HEK293 (cell line): ENCODE results near the gene GFOD1.

Experiments used
- CTCF ChIA-PET: fragments of 350-600 bp; formaldehyde crosslinking; extraction: SDS; loops from one replicate; lab custom pipeline; 2021; ENCODE audit warnings: antibody characterized with exemption; lab: Yijun Ruan, JAX
- POLR2A ChIA-PET: fragments of 300-600 bp; formaldehyde crosslinking; extraction: SDS; loops from one replicate; lab custom pipeline; 2020; ENCODE audit warnings: antibody characterized with exemption, inconsistent platforms; lab: Yijun Ruan, JAX
- H3K27ac ChIP-seq: fragments of 200-500 bp; sonication (Bioruptor generic); 2 replicates; pipeline ENCODE4 v1.5.1; 2014; ENCODE audit warnings: low read depth, low read length, control low read depth, inconsistent platforms; ENCODE audit errors: extremely low read depth
- H3K36me3 ChIP-seq, 2 experiments: fragments of 200-500 bp in 1 of 2; sonication (Bioruptor generic) in 1 of 2; 1 replicate in 1 of 2; 2 replicates in 1 of 2; pipeline ENCODE4 v1.5.1; 2014 to 2017; ENCODE audit warnings: inconsistent platforms in 2 of 2, low read length in 2 of 2; ENCODE audit not compliant: control insufficient read depth in 2 of 2, insufficient read depth in 1 of 2
- H3K4me1 ChIP-seq: fragments of 200-500 bp; sonication (Bioruptor generic); 2 replicates; pipeline ENCODE4 v1.5.1; 2014; ENCODE audit warnings: mild to moderate bottlenecking, low read length, inconsistent platforms; ENCODE audit not compliant: control insufficient read depth, insufficient read depth
- H3K4me3 ChIP-seq: 2 replicates; pipeline ENCODE4 v1.5.1; 2011; ENCODE audit warnings: low read depth, mild to moderate bottlenecking, control low read depth, low read length, moderate library complexity
- H3K9me3 ChIP-seq: fragments of 200-500 bp; sonication (Bioruptor generic); 2 replicates; pipeline ENCODE4 v1.5.1; 2014; ENCODE audit warnings: low read depth, low read length, inconsistent platforms; ENCODE audit not compliant: control insufficient read depth, insufficient read depth
- BCL11A ChIP-seq: fragments of 450-650 bp; formaldehyde crosslinking; IDR thresholded peaks from 2 replicates; pipeline ENCODE4 v1.5.1; 2016; ENCODE audit warnings: low read depth, missing biosample characterization, missing genetic modification characterization
- EGR2 ChIP-seq: fragments of 450-650 bp; formaldehyde crosslinking; IDR thresholded peaks from 2 replicates; pipeline ENCODE4 v1.5.1; 2016; ENCODE audit warnings: low read depth, missing biosample characterization, missing genetic modification characterization
- GFI1B ChIP-seq: fragments of 450-650 bp; formaldehyde crosslinking; IDR thresholded peaks from 2 replicates; pipeline ENCODE4 v1.5.1; 2016; ENCODE audit warnings: missing biosample characterization, missing genetic modification characterization
- GLIS2 ChIP-seq: fragments of 450-650 bp; formaldehyde crosslinking; IDR thresholded peaks from 2 replicates; pipeline ENCODE4 v1.5.1; 2016; ENCODE audit warnings: missing biosample characterization, missing genetic modification characterization
- OSR2 ChIP-seq: fragments of 450-650 bp; formaldehyde crosslinking; IDR thresholded peaks from 2 replicates; pipeline ENCODE4 v1.5.1; 2016; ENCODE audit warnings: missing biosample characterization, missing genetic modification characterization
- REPIN1 ChIP-seq: fragments of 450-650 bp; formaldehyde crosslinking; IDR thresholded peaks from 2 replicates; pipeline ENCODE4 v1.5.1; 2017; ENCODE audit warnings: missing biosample characterization, missing genetic modification characterization, low read depth
- ZBTB20 ChIP-seq: fragments of 450-650 bp; formaldehyde crosslinking; IDR thresholded peaks from 2 replicates; pipeline ENCODE4 v1.5.1; 2016; ENCODE audit warnings: missing biosample characterization, missing genetic modification characterization
- ZBTB21 ChIP-seq: fragments of 450-650 bp; formaldehyde crosslinking; IDR thresholded peaks from 2 replicates; pipeline ENCODE4 v1.5.1; 2017; ENCODE audit warnings: missing biosample characterization, missing genetic modification characterization
- ZNF302 ChIP-seq: fragments of 450-650 bp; formaldehyde crosslinking; IDR thresholded peaks from 2 replicates; pipeline ENCODE4 v1.5.1; 2016; ENCODE audit warnings: missing biosample characterization, missing genetic modification characterization, low read depth
- ZNF404 ChIP-seq: fragments of 450-650 bp; formaldehyde crosslinking; IDR thresholded peaks from 2 replicates; pipeline ENCODE4 v1.5.1; 2017; ENCODE audit warnings: missing biosample characterization, missing genetic modification characterization
- ZNF426 ChIP-seq: fragments of 450-650 bp; formaldehyde crosslinking; IDR thresholded peaks from 2 replicates; pipeline ENCODE4 v1.5.1; 2017; ENCODE audit warnings: missing biosample characterization, missing genetic modification characterization, mild to moderate bottlenecking, inconsistent platforms, moderate library complexity
- ZNF433 ChIP-seq: fragments of 450-650 bp; formaldehyde crosslinking; IDR thresholded peaks from 2 replicates; pipeline ENCODE4 v1.5.1; 2016; ENCODE audit warnings: missing biosample characterization, missing genetic modification characterization, low read depth
- ZNF514 ChIP-seq: fragments of 450-650 bp; formaldehyde crosslinking; IDR thresholded peaks from 2 replicates; pipeline ENCODE4 v1.5.1; 2016; ENCODE audit warnings: missing biosample characterization, missing genetic modification characterization
- ZNF529 ChIP-seq: fragments of 450-650 bp; formaldehyde crosslinking; IDR thresholded peaks from 2 replicates; pipeline ENCODE4 v1.5.1; 2017; ENCODE audit warnings: missing genetic modification characterization, missing biosample characterization; ENCODE audit not compliant: insufficient replicate concordance
- ZNF571 ChIP-seq: fragments of 450-650 bp; formaldehyde crosslinking; IDR thresholded peaks from 2 replicates; pipeline ENCODE4 v1.5.0; 2017; ENCODE audit warnings: missing biosample characterization, missing genetic modification characterization
- ZNF596 ChIP-seq: fragments of 450-650 bp; IDR thresholded peaks from 2 replicates; pipeline ENCODE4 v1.5.0; 2018; ENCODE audit warnings: missing biosample characterization, mild to moderate bottlenecking, missing genetic modification characterization, moderate library complexity
- ZNF654 ChIP-seq: fragments of 450-650 bp; formaldehyde crosslinking; IDR thresholded peaks from 2 replicates; pipeline ENCODE4 v1.5.1; 2016; ENCODE audit warnings: low read depth, missing biosample characterization, missing genetic modification characterization
- TF ChIP-seq, protein P1 (sequence below): fragments of 450-650 bp; formaldehyde crosslinking; IDR thresholded peaks from 2 replicates; pipeline ENCODE4 v1.5.1; 2016; ENCODE audit warnings: missing biosample characterization, missing genetic modification characterization
- TF ChIP-seq, protein P2 (sequence below): fragments of 450-650 bp; IDR thresholded peaks from 2 replicates; pipeline ENCODE4 v1.5.1; 2018; ENCODE audit warnings: missing biosample characterization, missing genetic modification characterization
- TF ChIP-seq, protein P3 (sequence below): fragments of 450-650 bp; formaldehyde crosslinking; IDR thresholded peaks from 2 replicates; pipeline ENCODE4 v1.5.1; 2016; ENCODE audit warnings: missing biosample characterization, missing genetic modification characterization

GFOD1 gene

DNA sequence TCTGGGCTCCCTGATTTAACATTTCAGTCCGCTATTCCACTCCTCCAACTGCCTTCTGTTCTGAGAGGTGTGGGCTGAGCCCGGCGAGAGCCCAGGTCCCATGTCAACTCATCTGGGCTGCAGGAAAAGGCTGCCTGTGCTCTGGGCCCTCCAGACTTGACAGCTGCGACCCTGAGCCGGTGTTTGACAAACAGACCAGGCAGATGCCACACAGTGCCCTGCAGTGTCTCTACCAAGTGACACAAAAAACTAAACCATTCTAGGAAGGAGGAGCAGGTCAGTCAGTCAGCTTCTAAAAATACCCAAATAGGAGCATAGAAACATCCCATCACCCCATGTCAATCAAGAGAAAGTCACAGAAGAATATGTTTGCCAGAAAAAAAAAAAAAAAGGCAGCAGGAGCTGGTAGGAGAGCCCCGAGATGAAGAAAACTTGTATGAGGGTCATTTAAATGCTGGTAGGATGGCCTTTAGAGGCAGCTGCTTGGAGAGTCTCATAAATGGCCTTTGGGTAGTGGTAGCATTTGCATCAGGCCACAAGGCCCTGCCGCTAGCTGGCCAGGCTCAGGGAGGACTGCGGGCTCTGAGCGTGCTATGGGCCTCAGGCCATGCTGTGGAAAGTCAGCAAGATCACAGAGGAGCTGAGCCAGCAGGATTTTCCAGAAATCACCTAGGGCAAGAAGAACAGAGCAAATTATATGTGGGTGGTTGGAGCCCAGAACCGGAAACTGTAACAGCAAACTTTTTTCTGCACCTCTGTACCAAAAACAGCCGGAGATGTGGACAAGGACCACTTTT lies 36.6 kb upstream of the GFOD1 start:
- ChIA-PET CTCF (interaction anchor here (0.6 kb wide), 1 partner anchor 385 kb away, joined by 3 read pairs; no protein-coding TSS in a partner anchor), POLR2A (no interaction called here)
- H3K4me3 ChIP-seq = no peak overlapping the region
- no peaks in the 10 kb centered on the region for H3K9me3 ChIP-seq
- no peaks in the 10 kb centered on the region for H3K36me3 ChIP-seq
- no peaks in the 10 kb centered on the region for H3K4me1 ChIP-seq
- H3K27ac ChIP-seq = no peak overlapping the region
- TF ChIP-seq ZNF596 (tag by site-specific recombination) (no peak), GLIS2 (tag by site-specific recombination) (no peak), ZNF433 (tag by site-specific recombination) (no peak), ZNF514 (tag by site-specific recombination) (no peak), ZNF426 (tag by site-specific recombination) (no peak), BCL11A (no peak), ZNF302 (tag by site-specific recombination) (no peak), EGR2 (tag by site-specific recombination) (no peak), ZNF529 (tag by site-specific recombination) (no peak), ZNF654 (tag by site-specific recombination) (no peak), ZBTB20 (no peak)
- TF ChIP-seq, protein P1, sequence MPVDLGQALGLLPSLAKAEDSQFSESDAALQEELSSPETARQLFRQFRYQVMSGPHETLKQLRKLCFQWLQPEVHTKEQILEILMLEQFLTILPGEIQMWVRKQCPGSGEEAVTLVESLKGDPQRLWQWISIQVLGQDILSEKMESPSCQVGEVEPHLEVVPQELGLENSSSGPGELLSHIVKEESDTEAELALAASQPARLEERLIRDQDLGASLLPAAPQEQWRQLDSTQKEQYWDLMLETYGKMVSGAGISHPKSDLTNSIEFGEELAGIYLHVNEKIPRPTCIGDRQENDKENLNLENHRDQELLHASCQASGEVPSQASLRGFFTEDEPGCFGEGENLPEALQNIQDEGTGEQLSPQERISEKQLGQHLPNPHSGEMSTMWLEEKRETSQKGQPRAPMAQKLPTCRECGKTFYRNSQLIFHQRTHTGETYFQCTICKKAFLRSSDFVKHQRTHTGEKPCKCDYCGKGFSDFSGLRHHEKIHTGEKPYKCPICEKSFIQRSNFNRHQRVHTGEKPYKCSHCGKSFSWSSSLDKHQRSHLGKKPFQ (tag by site-specific recombination) = no peak
- TF ChIP-seq, protein P2, sequence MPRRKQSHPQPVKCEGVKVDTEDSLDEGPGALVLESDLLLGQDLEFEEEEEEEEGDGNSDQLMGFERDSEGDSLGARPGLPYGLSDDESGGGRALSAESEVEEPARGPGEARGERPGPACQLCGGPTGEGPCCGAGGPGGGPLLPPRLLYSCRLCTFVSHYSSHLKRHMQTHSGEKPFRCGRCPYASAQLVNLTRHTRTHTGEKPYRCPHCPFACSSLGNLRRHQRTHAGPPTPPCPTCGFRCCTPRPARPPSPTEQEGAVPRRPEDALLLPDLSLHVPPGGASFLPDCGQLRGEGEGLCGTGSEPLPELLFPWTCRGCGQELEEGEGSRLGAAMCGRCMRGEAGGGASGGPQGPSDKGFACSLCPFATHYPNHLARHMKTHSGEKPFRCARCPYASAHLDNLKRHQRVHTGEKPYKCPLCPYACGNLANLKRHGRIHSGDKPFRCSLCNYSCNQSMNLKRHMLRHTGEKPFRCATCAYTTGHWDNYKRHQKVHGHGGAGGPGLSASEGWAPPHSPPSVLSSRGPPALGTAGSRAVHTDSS (tag by site-specific recombination) = no peak
- TF ChIP-seq, protein P3, sequence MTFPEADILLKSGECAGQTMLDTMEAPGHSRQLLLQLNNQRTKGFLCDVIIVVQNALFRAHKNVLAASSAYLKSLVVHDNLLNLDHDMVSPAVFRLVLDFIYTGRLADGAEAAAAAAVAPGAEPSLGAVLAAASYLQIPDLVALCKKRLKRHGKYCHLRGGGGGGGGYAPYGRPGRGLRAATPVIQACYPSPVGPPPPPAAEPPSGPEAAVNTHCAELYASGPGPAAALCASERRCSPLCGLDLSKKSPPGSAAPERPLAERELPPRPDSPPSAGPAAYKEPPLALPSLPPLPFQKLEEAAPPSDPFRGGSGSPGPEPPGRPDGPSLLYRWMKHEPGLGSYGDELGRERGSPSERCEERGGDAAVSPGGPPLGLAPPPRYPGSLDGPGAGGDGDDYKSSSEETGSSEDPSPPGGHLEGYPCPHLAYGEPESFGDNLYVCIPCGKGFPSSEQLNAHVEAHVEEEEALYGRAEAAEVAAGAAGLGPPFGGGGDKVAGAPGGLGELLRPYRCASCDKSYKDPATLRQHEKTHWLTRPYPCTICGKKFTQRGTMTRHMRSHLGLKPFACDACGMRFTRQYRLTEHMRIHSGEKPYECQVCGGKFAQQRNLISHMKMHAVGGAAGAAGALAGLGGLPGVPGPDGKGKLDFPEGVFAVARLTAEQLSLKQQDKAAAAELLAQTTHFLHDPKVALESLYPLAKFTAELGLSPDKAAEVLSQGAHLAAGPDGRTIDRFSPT (tag by site-specific recombination) = no peak

DNA sequence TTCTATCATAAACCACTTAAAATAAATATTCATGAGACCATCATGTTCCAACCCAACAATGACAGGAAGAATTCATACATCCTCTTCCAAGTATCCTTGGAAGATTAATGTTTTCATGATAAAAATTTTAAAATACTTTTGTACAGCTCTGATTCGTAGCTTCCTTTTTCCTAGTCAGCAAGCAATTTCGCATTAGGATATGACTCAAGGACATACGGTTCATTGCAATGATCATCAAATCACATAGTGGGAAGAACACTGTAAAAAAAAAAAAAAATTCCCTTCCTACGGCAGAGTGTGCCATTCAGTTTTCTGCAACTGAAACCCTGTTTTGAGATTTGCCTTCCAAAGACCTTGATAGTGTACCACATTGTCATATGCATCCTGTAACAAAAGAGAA lies 35.3 kb upstream of the GFOD1 start:
- no peak overlapping the region for H3K4me3 ChIP-seq
- TF ChIP-seq OSR2 (tag by site-specific recombination) (no peak), REPIN1 (tag by site-specific recombination) (no peak), GFI1B (tag by site-specific recombination) (no peak), ZBTB21 (tag by site-specific recombination) (no peak), ZNF571 (tag by site-specific recombination) (no peak), ZNF404 (tag by site-specific recombination) (no peak)
- TF ChIP-seq, all 188 proteins: peak for 0
- POLR2A ChIA-PET = no interaction called here

More for the DNA sequence above, 35.3 kb upstream of the GFOD1 start:
- Histone ChIP-seq H3K27ac (no peak overlapping the region), H3K4me1 (no peaks in the 10 kb centered on the region), H3K9me3 (no peaks in the 10 kb centered on the region), H3K36me3 (no peaks in the 10 kb centered on the region)
- CTCF ChIA-PET = interaction anchor here (0.6 to 1.5 kb wide), 2 partner anchors 15 to 187 kb away, joined by 4 to 5 read pairs; no protein-coding TSS in a partner anchor
